ENCODE measurements around the gene RALGAPA2.

RALGAPA2 gene

DNA sequence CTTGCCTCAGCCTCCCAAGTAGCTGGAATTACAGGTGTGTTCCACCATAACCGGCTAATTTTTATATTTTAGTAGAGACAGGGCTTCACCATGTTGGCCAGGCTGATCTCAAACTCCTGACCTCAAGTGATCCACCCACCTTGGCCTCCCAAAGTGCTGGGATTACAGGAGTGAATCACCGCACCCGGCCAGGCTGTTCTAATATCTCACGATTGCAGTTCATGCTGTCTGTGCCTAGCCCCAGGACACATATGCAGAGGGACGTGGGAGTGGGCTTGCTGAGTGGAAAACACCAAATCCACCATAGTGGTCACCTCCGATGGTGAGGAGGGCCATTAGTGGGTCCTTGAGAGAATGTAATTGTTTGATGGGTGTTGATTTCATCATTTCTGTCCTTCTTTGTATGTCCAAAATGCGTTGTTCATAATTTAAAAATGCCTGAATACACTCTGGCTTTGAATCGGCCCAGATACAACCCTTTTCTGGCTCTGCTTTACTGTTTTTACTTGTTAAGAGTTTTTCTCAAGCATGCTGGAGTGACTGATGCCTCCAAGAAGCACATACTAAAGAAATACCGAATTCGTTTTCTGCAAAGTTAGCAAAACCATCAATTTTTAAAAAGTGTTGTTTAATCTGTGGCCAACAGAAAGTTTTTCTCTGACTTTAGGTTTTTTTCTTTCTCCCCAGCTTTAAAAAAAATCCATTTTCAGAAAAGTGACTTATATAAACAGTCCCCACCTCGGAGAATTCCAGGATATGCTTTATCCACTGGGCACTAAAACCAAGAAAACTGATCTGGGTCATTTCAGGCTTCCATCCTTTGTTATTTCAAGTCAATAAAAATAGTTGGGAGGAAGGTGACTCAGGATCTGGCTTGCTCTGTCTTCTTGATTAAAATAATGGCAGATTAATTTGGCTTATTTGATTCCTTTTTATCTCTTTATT is 18.8 kb upstream of the RALGAPA2 start:
- Histone ChIP-seq H3K9ac (ENCODE audit: low read length) (no peak overlapping the region), H3K27ac (ENCODE audit: low read depth, low read length, poor library complexity, severe bottlenecking) (no peak overlapping the region), H3K4me3 (ENCODE audit: low read depth, low read length, poor library complexity, severe bottlenecking) (no peak overlapping the region), H3K4me1 (ENCODE audit: insufficient read depth, low read length, severe bottlenecking) (peaks cover 7% of the 10 kb centered on the region), H4K20me1 (ENCODE audit: insufficient read depth, low read length) (no peaks in the 10 kb centered on the region), H3K79me2 (ENCODE audit: insufficient read depth, low read length) (no peaks in the 10 kb centered on the region), H3K36me3 (ENCODE audit: insufficient read depth, low read length) (no peaks in the 10 kb centered on the region), H2AFZ (ENCODE audit: low read length) (no peak overlapping the region), H3K9me2 (ENCODE audit: low read depth, low read length) (no peaks in the 10 kb centered on the region), H3K4me2 (ENCODE audit: low read length) (no peak overlapping the region), H3K9me3 (ENCODE audit: low read length) (no peaks in the 10 kb centered on the region), H3F3A (ENCODE audit: insufficient read depth, low read length) (no peaks in the 10 kb centered on the region), H3K27me3 (ENCODE audit: insufficient read depth, low read length) (no peaks in the 10 kb centered on the region)
- TF ChIP-seq, protein P1, sequence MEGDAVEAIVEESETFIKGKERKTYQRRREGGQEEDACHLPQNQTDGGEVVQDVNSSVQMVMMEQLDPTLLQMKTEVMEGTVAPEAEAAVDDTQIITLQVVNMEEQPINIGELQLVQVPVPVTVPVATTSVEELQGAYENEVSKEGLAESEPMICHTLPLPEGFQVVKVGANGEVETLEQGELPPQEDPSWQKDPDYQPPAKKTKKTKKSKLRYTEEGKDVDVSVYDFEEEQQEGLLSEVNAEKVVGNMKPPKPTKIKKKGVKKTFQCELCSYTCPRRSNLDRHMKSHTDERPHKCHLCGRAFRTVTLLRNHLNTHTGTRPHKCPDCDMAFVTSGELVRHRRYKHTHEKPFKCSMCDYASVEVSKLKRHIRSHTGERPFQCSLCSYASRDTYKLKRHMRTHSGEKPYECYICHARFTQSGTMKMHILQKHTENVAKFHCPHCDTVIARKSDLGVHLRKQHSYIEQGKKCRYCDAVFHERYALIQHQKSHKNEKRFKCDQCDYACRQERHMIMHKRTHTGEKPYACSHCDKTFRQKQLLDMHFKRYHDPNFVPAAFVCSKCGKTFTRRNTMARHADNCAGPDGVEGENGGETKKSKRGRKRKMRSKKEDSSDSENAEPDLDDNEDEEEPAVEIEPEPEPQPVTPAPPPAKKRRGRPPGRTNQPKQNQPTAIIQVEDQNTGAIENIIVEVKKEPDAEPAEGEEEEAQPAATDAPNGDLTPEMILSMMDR (IDR thresholded peaks at IDR 0.05; ENCODE audit: low read length), result no peak
- no peak for TF ChIP-seq EZH2 (IDR thresholded peaks at IDR 0.05; ENCODE audit: borderline replicate concordance, low read length)

DNA sequence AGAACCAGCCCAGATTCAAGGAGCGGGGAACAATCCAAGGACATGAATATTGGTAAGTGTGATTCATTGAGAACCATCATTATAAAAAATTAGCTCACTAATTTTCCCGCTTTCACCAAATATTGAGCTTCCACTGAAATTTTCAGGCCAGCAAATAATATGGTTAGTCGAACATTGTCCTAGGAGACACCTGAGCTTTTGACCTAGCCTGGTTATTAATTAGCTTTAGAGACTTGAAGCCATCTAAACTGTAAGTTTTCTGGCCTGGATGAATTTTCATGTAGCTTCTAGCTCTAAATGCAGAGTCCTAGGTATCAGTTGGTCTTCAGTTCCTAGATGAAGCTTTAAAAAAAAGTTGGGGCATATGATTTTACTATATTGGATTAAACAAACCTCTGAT is 17.1 kb upstream of the RALGAPA2 start:
- H3K27ac ChIP-seq (ENCODE audit: low read depth, low read length, poor library complexity, severe bottlenecking), result no peak overlapping the region
- H3K36me3 ChIP-seq (ENCODE audit: insufficient read depth, low read length), result no peaks in the 10 kb centered on the region

DNA sequence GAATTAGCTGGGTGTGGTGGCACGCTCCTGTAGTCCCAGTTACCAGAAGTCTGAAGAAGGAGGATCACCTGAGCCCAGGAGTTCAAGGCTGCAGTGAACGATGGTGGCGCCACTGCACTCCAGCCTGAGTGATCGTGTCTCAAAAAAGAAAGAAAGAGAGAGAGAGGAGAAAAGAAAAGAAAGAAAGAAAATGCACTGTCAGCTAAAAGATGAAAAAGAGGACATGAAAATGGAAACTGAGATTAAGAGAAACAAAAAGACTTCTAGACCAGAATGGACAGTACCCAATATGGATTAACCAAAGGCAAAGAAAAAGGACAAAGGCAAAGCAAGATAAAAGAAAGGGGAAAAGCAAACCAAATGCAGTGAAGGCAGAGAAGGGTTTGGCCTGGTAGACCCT is 9.0 kb upstream of the RALGAPA2 start:
- Histone ChIP-seq H3K4me3 (ENCODE audit: low read depth, low read length, poor library complexity, severe bottlenecking) (no peak overlapping the region), H3K79me2 (ENCODE audit: insufficient read depth, low read length) (no peaks in the 10 kb centered on the region), H3K36me3 (ENCODE audit: insufficient read depth, low read length) (no peaks in the 10 kb centered on the region), H4K20me1 (ENCODE audit: insufficient read depth, low read length) (no peaks in the 10 kb centered on the region), H3K9me3 (ENCODE audit: low read length) (no peaks in the 10 kb centered on the region), H3F3A (ENCODE audit: insufficient read depth, low read length) (no peaks in the 10 kb centered on the region), H3K9me2 (ENCODE audit: low read depth, low read length) (no peaks in the 10 kb centered on the region), H3K4me2 (ENCODE audit: low read length) (no peak overlapping the region), H2AFZ (ENCODE audit: low read length) (no peak overlapping the region), H3K9ac (ENCODE audit: low read length) (no peak overlapping the region), H3K27me3 (ENCODE audit: insufficient read depth, low read length) (no peaks in the 10 kb centered on the region), H3K27ac (ENCODE audit: low read depth, low read length, poor library complexity, severe bottlenecking) (no peak overlapping the region), H3K4me1 (ENCODE audit: insufficient read depth, low read length, severe bottlenecking) (no peaks in the 10 kb centered on the region)
- no peak for TF ChIP-seq EZH2 (IDR thresholded peaks at IDR 0.05; ENCODE audit: borderline replicate concordance, low read length)
- TF ChIP-seq, protein P1 (IDR thresholded peaks at IDR 0.05; ENCODE audit: low read length), result no peak

More for the DNA sequence above, 17.1 kb upstream of the RALGAPA2 start:
- no peak overlapping the region for H3K4me3 ChIP-seq (ENCODE audit: low read depth, low read length, poor library complexity, severe bottlenecking)
- no peaks in the 10 kb centered on the region for H3K27me3 ChIP-seq (ENCODE audit: insufficient read depth, low read length)
- H3K4me1 ChIP-seq (ENCODE audit: insufficient read depth, low read length, severe bottlenecking), result peaks cover 3% of the 10 kb centered on the region
- no peak for TF ChIP-seq EZH2 (IDR thresholded peaks at IDR 0.05; ENCODE audit: borderline replicate concordance, low read length)
- TF ChIP-seq, protein P1 (IDR thresholded peaks at IDR 0.05; ENCODE audit: low read length), result no peak
- no peak overlapping the region for H2AFZ ChIP-seq (ENCODE audit: low read length)
- no peak overlapping the region for H3K4me2 ChIP-seq (ENCODE audit: low read length)
- no peaks in the 10 kb centered on the region for H3K9me3 ChIP-seq (ENCODE audit: low read length)
- H3K79me2 ChIP-seq (ENCODE audit: insufficient read depth, low read length), result no peaks in the 10 kb centered on the region
- H3F3A ChIP-seq (ENCODE audit: insufficient read depth, low read length), result no peaks in the 10 kb centered on the region
- no peak overlapping the region for H3K9ac ChIP-seq (ENCODE audit: low read length)
- no peaks in the 10 kb centered on the region for H3K9me2 ChIP-seq (ENCODE audit: low read depth, low read length)
- no peaks in the 10 kb centered on the region for H4K20me1 ChIP-seq (ENCODE audit: insufficient read depth, low read length)

Measured in OCI-LY1 (cell line).